ENCODE results near the gene CRISPLD2. TPM values are rescaled to one million over a fixed set of nuclear protein-coding genes. Genes with fewer than 3 reads are reported as not detected.

Gene CRISPLD2
- total RNA-seq, 1 experiment from 2014 or later, result 9.4 TPM

DNA sequence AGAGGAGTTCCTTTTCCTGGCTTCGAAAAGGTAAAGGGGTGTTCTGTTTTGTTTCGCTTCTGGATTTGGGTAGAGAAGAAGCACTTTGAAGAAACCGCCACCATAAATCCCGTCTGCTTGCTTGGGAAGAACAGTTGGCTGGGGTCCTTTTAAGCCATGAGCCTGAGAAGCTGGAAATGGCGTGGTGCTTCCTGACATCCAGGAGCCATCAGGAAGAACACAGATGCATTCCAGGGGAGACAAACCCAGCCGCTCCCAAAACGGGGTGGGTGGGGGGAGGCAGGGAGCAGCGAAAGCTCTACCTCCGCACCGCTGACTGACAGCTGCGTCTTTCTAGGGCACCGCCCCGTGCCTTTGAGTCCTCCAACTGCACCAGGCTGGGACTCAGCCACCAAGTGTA lies 99.9 kb downstream of the CRISPLD2 start:
- no peaks in the 10 kb centered on the region for H3K36me3 Mint-ChIP-seq
- ChIA-PET CTCF (interaction anchor here (0.7 to 1.8 kb wide), 4 partner anchors 32 to 415 kb away, joined by 3 to 12 read pairs (median 3); partner anchors contain the start of gene CRISPLD2), POLR2A (no interaction called here)
- no peak overlapping the region for H3K27ac Mint-ChIP-seq
- H3K9me3 Mint-ChIP-seq, result no peaks in the 10 kb centered on the region
- H3K4me1 Mint-ChIP-seq, result peaks cover 7% of the 10 kb centered on the region
- DNase-seq (ENCODE audit: low spot score) (peak; percentile 42), ATAC-seq (peak; percentile 83)
- no peak overlapping the region for H3K4me3 Mint-ChIP-seq
- TF ChIP-seq CBFB (CRISPR knock-in tag; IDR thresholded peaks at IDR 0.05; ENCODE audit: low read depth), result no peak
- no peak for TF ChIP-seq RELA (CRISPR knock-in tag; IDR thresholded peaks at IDR 0.05; ENCODE audit: borderline replicate concordance)
- no peak for TF ChIP-seq ZNF281 (CRISPR knock-in tag; IDR thresholded peaks at IDR 0.05)
- no peak for TF ChIP-seq SOX15 (CRISPR knock-in tag; IDR thresholded peaks at IDR 0.05)
- no peak for TF ChIP-seq CREM (CRISPR knock-in tag; IDR thresholded peaks at IDR 0.05)
- no peak for TF ChIP-seq ZMAT4 (CRISPR knock-in tag; IDR thresholded peaks at IDR 0.05)
- TF ChIP-seq SMAD3 (CRISPR knock-in tag; IDR thresholded peaks at IDR 0.05; ENCODE audit: borderline replicate concordance), result no peak
- TF ChIP-seq GRHL2 (CRISPR knock-in tag; IDR thresholded peaks at IDR 0.05; ENCODE audit: insufficient replicate concordance, severe bottlenecking), result no peak
- no peak for TF ChIP-seq ELF4 (CRISPR knock-in tag; IDR thresholded peaks at IDR 0.05; ENCODE audit: low read depth)
- TF ChIP-seq SP1 (CRISPR knock-in tag; conservative IDR thresholded peaks at IDR 0.05), result no peak
- TF ChIP-seq, protein P1, sequence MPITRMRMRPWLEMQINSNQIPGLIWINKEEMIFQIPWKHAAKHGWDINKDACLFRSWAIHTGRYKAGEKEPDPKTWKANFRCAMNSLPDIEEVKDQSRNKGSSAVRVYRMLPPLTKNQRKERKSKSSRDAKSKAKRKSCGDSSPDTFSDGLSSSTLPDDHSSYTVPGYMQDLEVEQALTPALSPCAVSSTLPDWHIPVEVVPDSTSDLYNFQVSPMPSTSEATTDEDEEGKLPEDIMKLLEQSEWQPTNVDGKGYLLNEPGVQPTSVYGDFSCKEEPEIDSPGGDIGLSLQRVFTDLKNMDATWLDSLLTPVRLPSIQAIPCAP (CRISPR knock-in tag; IDR thresholded peaks at IDR 0.05), result no peak
- no peak for TF ChIP-seq CDX4 (CRISPR knock-in tag; IDR thresholded peaks at IDR 0.05; ENCODE audit: borderline replicate concordance)
- TF ChIP-seq FOXJ3 (CRISPR knock-in tag; IDR thresholded peaks at IDR 0.05; ENCODE audit: borderline replicate concordance), result no peak
- TF ChIP-seq, protein P2, sequence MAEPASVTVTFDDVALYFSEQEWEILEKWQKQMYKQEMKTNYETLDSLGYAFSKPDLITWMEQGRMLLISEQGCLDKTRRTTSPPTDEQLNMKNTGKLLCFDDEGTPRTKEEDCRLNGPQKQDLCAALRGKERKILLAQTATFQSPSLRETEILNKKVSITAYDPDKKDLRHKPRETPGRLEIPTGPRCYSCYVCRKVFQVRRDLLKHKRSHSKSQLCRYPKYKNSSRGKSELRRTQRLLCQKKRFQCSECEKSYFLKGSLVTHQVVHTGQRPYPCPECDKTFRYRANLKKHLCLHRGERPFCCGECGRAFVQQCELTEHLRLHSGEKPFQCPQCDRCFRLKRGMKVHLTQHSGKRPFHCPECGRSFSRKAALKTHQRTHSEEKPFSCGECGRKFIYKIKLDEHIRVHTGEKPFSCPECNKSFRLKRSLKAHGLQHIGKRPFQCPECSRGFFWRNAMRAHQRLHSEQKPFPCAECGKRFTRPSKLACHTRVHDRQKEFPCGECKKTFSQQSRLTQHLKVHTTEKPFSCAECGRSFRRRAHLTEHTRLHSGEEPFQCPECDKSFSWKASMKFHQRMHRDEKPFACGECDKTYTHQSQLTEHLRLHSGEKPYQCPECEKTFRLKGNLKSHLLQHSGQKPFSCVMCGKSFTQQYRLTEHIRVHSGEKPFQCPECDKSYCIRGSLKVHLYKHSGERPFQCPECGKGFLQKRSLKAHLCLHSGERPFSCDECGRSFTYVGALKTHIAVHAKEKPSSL (CRISPR knock-in tag; conservative IDR thresholded peaks at IDR 0.05), result no peak
- TF ChIP-seq TEAD1 (CRISPR knock-in tag; IDR thresholded peaks at IDR 0.05), result no peak
- no peak for TF ChIP-seq ZNF317 (CRISPR knock-in tag; IDR thresholded peaks at IDR 0.05; ENCODE audit: borderline replicate concordance, low read depth)
- TF ChIP-seq, protein P3, sequence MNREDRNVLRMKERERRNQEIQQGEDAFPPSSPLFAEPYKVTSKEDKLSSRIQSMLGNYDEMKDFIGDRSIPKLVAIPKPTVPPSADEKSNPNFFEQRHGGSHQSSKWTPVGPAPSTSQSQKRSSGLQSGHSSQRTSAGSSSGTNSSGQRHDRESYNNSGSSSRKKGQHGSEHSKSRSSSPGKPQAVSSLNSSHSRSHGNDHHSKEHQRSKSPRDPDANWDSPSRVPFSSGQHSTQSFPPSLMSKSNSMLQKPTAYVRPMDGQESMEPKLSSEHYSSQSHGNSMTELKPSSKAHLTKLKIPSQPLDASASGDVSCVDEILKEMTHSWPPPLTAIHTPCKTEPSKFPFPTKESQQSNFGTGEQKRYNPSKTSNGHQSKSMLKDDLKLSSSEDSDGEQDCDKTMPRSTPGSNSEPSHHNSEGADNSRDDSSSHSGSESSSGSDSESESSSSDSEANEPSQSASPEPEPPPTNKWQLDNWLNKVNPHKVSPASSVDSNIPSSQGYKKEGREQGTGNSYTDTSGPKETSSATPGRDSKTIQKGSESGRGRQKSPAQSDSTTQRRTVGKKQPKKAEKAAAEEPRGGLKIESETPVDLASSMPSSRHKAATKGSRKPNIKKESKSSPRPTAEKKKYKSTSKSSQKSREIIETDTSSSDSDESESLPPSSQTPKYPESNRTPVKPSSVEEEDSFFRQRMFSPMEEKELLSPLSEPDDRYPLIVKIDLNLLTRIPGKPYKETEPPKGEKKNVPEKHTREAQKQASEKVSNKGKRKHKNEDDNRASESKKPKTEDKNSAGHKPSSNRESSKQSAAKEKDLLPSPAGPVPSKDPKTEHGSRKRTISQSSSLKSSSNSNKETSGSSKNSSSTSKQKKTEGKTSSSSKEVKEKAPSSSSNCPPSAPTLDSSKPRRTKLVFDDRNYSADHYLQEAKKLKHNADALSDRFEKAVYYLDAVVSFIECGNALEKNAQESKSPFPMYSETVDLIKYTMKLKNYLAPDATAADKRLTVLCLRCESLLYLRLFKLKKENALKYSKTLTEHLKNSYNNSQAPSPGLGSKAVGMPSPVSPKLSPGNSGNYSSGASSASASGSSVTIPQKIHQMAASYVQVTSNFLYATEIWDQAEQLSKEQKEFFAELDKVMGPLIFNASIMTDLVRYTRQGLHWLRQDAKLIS (CRISPR knock-in tag; IDR thresholded peaks at IDR 0.05; ENCODE audit: borderline replicate concordance), result no peak
- H3K27me3 Mint-ChIP-seq (ENCODE audit: low read depth), result no peaks in the 10 kb centered on the region

All from WTC11 (cell line).